ENCODE data around the gene ELFN2.

ELFN2 gene

DNA sequence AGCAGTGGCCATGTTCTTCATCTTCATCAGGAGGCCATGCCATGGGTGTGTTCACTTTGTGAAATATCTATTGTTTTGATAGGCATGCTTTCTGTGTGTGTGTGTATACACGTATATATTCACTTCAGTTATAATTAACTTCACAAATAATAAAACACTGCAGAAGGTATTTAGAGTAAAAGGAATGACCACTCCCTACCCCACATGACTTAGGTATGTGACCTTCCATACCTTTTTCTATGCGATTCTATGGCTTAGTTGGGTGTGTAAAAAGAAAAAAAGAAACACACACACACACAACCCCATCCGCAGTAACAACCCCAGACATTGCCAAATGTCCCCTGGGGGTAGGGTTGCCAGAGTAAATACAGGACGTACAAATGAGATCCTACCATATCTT, 73.0 kb downstream of the ELFN2 start:
- DNase-seq: no peak

- DNase-seq: no peak
These were observed 73.4 kb downstream of the ELFN2 start for GRCh38 chr22:37353839-37354238.

DNA sequence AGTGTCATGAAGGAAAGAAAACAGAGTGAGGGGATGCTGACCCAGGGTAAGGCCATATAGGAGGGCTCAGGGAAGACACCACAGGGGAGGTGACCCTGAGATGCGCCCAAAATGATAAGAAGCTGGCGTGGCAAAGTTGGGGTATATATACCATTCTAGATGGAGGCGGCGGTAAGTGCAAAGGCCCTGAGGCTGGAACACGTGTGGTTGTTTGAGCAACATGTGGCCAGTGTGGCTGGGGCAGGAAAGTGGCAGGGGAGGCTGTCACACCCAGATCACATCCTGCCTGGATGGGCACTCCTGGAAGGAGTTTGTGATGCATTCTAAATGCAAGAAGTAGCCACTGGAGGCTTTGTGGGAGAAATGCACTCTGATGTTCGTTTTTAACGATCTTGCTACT, 74.8 kb downstream of the ELFN2 start:
- DNase-seq: no peak

DNA sequence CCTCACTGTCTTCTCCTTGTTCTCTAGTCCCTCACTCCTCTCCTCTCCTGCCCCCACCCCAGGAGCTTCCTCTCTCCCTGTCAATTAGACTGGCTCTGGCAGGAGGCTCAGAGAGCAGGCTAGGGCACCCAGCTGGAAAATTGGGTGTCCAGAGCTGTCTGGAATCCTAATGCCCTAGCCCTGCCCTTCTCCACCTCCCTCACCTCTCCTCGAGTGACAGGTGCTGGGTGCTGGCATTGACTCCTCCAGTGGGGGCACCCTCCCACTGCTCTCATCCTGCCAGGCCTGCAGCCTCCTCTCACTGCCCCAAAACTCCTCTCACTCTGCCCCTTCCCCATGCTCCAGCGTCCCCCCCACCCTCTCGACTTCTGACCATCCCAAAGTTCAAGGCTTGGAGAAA, 76.0 kb downstream of the ELFN2 start:
- no peak for DNase-seq

DNA sequence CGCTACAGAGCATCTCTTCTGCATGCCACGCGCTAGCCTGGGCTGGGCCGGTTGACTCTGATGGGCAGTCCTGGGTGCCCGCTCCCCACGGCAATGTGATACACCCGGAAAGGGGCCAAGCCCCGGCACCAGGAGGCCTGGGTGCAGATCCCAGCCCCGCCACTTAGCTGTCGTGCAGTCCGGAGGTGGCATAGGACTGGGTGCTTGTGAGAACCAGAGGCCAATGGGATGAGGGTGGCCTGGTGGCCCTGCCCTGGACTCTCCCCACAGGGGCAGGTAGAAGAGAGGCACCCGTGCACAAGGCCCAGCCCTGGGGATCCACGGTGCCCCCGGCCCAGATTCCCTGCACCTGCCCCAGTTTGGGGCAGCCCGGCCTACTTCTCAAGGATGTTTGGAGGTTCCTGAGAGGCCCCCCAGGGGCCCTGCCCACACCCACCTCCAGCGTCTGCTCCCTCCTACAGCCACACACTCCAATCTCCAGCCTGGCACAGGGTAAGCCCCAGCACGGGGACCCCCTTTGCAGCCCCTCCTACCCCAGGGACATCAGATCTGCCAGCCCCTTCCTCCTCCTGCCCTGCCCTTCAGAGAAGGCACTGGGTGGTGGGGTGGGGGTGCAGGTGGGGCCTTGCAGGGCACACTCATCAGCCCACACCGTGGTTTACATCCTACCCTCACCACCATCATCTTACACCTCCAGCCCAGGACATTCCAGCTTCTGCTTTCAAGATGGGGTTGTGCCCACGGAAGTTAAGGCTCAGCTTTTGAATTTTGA, 78.0 kb downstream of the ELFN2 start:
- no peak for DNase-seq

DNA sequence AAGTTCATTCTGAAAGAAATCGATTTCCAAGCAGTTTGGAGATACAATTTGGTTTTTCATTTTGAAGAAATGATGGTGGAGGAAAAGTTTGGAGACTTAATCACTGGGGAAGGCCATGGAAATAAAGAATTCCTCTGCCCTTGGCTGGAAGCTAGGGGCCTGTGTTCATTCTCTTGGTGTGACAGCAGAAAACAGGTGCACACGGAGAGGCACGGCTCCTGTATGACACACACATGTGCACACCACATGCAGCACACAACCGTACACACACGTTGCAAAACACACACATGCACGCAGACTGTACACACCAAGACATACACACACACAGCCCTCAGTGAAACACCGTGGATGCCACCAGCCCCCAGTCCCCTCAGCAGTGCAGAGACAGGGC, 80.8 kb downstream of the ELFN2 start:
- DNase-seq: no peak

DNA sequence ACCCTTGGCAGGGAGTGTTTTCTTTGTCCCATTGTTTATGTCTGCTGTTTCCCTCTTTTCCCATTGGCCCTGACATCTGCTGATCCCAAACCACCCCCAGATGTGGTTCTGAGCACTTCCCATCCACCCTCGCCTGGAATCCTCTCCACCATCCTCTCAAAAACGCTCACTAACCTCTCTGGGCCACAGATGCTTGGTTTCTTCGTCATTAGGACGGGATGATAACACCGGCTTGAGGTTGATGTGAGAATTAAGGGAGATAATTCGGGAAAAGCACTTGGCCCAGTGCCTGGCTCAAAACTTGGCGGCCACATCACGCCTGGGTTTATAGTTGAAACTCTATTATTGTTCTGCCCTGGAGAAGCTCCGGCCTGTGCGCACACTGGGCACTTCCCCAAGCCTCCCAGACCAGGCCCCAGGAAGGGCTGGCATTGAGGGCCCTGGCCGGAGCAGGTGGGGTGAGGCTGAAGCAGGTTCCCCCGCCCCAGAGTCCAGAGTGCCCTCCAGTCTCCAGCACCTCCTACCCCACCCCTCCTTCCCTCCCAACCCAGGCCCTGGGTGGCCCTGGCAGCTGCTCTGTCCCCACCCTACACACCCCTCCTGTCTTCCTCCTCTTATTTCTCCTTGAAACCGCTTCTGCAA, 81.3 kb downstream of the ELFN2 start:
- DNase-seq: no peak

- no peak for DNase-seq
These were observed 82.4 kb downstream of the ELFN2 start for GRCh38 chr22:37344735-37345449.

DNA sequence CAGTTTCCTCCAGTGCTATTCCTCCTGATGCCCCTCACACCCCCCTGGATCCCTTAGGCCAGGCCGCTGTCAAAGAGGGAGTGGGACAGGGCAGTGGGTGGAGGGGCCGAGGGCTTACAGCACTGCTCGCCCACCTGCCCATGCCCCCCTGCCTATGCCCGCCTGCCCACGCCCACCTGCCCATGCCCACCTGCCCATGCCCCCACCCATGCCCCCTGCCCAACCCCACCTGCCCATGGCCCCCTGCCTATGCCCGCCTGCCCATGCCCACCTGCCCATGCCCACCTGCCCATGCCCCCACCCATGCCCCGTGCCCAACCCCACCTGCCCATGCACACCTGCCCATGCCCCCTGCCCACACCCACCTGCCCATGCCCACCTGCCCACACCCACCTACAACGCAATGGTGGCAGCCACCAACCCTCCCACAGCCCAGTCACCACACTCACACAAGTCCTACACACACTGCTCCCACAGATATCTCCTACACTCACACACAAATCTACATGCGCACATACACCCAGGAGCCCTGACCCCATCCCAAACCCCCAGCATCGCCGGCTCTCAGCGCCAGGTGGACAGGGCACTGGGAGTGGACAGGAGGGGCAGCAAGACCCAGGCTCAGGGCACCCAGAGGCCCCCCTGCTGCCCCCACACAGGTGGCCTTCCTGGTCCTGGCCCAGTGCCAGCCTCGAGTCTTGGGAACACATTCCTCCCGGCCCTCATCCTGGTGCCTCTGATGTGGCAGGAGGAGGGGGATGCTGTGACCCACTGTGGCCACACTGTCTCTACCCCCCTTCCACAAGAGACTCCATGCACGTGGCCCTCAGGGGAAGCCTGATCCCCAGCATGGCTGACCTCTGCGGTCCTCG, 83.2 kb downstream of the ELFN2 start:
- no peak for DNase-seq

DNA sequence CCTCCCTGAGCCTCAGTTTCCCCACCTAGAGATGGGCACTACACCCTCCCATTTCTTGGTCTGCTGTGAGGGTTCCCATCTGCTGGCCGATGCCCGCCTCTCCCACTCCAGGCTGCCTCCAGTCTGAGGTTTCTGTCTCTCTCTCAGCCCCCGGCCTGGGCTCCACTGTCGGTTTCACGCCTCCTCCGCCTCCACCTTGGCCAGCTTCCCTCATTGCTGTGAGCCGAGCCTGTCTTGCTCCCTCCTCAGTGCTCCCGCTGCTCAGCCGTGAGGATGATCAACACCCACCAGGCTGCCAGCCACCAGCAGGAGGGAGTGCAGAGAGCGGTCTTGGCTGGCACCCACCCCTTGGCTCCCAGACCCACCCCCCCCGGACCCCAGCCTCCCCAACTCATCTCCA, 83.9 kb downstream of the ELFN2 start:
- DNase-seq: no peak

DNA sequence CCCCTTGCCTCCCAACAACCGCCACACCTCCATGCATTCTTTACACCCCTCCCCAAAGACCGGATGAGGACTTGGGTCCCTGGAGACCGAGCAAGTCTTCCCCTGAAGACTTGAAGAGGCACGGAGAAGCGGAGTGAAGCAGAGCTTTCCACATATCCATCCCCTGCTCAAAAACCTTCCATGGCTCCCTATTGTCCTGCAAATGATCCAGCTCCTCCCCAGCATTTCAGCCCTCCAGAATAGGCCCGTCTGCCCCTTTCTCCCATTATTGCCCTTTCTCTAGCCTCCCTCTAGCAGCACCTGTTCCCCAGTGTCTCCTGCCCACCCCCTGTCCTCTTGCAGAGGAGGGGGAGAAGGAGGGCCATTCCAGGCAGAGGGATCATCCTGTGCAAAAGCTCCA, 85.2 kb downstream of the ELFN2 start:
- no peak for DNase-seq

DNA sequence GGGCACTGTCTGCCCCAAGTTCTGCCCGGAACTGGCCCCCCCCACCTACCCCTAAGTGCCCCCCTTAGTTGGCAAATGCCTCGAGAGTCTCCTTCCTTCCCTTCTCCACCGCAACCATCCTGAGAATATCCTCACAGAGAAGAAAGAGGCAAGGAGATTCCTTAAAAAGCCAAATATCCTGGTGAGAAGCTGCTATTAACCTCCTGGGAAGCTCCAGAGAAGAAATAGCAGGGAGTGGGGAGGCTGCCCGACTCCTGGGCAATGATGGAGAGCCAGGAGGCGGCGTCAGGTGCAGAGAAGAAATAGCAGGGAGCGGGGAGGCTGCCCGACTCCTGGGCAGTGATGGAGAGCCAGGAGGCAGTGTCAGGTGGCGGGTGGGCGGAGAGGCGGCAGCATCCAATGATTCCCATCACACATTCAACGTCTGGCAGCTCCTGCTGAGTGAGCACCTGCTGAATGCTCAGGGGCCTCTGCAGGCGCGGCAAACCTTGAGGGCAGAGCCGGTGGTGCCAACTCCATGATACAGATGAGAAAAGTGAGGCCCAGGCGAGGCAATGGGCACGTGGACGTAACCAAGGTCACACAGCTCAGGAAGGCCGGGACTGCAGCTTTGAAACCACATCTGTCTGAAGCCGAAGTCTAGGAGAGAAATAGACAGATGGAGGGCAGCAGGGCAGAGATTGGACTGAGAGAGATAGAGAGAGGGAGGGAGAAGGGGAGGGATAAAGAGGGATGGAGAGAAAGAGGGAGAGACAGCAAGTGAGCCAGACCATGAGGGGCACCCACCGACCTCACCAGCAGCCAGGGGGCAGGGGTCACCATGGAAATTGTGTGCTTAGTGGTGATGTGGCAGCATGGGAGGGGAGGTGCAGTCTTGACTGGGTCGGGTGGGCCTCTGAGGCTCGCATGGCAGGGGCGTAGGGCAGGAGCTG, 86.7 kb downstream of the ELFN2 start:
- peak; percentile 36 for DNase-seq

DNA sequence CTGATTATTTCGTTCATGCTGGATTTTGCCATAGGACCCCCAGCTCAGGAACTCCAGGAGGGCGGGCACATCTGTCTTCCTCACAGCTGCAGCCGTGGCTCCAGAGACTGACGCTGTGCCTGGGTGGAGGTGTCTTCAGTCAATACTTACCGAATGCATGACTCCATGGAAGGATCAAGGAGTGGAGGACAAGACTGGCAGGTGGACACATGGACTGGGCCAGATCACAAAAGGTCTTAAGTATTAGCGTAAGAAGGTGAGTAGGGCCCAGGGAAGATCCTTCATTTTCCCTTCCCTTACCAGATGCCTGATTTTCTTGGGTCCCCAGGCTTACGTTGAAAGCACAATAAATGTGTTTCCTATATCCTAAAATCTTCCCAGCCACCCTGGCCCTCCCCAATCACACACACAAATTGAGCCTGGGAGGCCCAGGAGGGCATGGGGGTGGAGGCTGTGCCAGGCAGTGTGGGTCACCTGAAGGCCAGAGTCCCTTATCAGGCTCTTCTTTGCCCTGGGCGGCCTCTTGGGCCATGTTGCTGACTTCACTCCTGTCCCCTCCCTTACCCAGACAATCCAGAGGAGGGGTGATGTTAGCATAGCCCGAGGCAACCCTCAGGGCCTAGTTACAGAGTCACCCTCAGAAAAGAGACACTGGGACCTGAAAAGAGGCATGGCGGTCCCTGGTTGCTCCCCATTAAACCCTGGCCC, 88.6 kb downstream of the ELFN2 start:
- DNase-seq: no peak

DNA sequence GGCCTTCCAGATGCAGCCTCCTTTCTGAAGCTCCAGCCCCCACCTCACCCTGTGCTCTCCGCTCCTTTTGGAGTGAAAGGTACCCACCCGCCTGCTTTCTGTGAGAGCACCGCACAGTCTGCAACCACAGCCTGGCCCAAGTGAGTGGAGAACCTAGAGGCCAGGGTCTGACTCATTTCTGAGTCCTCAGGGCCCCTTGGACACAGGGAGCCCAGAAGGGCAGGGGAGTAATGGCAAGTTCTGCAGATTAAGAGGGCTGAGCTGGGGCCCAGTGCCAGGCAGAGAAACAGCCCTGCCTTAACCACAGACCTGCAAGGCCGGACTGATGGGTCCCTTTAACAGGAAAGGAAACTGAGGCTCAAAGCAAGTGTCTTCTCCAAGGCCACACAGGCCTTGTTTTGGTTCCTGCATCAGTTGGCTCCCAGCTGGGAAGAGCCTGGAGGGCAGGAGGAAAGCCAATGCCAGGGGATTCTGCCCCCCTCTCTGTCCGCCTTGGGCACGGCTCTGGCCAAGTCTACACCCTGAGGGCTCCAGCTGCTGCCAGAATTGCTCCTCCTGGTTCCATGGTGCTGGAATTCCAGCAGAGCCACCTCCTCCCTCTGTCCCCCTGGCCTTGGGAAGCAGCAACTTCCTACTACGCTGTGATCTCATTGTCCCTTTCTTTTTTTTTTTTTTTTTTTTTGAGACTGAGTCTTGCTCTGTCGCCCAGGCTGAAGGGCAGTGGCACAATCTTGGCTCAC, 89.9 kb downstream of the ELFN2 start:
- DNase-seq: no peak

DNA sequence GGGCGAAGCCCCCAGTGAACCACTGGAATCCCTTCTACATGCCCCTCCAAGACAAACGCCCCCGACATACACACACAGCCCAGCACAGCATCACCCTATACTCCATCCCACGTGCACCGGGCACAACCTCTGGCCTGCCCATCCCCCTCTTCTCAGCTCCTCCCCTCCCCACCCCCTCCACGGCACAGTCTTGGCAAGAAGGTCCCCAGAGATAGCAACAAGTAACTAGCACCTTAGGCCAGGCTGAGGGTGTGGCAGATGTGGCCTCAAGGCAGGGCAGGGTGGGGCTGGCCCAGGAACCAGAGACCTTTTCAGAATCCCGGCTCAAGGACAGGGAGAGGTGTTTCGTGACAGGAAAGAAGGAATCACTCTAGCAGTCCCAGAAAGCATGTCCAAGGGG, 90.7 kb downstream of the ELFN2 start:
- DNase-seq: no peak

DNA sequence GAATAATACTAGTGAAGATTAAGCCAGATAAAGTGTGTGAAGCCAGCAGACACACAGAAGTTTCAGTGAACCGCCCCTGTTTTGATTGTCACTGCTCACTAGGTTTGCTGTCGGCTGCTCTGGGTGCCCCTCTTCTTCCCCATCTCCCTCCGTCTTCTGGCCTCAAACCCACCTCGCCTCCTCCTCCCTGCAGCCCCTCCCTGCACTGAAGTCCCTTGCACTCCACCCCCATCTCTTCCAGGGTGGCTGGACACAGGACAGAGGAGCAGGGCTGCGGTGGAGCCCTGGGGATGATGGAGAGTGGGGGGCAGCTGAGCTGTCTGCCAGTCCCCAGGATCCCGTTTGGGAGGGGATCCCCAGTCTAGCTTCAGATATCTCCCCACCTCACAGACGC, 91.5 kb downstream of the ELFN2 start:
- DNase-seq: no peak

- no peak for DNase-seq
These were observed 92.1 kb downstream of the ELFN2 start for GRCh38 chr22:37334859-37335805.

DNA sequence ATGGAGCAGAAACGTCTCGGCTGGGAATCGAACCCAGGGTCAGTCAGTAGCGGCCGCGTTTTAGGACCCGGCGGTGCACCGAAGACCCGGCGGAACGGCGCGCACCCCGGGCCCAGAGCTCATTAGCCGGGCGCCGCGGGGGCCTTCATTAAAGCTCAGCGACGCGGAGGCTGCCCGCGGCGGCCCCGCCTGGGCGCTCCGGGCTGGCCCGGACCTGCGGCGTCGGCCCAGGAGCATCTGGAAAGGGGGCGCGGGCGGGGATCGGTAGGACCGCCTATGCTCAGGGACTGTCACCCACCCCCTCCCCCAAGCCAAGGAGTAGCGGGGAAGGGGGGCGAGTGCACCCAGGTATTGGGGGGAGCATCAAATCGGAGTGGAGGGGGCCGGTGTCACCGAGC, 92.8 kb downstream of the ELFN2 start:
- DNase-seq: no peak

- DNase-seq: no peak
These were observed 93.4 kb downstream of the ELFN2 start for GRCh38 chr22:37333724-37334460.

All from DMS 273 treated with DMSO at 0.1 percent for 48 hours (cell line).